MM.1S (cell line): ENCODE data around the gene ESX1.
"Not testable (repeated sequence)": the region's sequence is repeated elsewhere in the genome, so short reads cannot be mapped to it uniquely, and the experiment has no call there.

Experiments
- DNase-seq: peaks from one replicate; pipeline ENCODE4 v3.0.0-alpha.2; 2015
- H2AFZ ChIP-seq: fragments of 300-600 bp; sonication (generic); 2 replicates; pipeline ENCODE4 v1.6.0; 2016; ENCODE audit warnings: antibody characterized with exemption, low read length
- H3F3A ChIP-seq: fragments of 300-600 bp; sonication (generic); 2 replicates; pipeline ENCODE4 v1.6.1; 2016; ENCODE audit warnings: mild to moderate bottlenecking, antibody characterized with exemption, low read length, moderate library complexity, mixed read lengths; ENCODE audit not compliant: insufficient read depth
- H3K27ac ChIP-seq: fragments of 300-600 bp; sonication (generic); 2 replicates; pipeline ENCODE4 v1.5.1; 2016; ENCODE audit warnings: mild to moderate bottlenecking, low read length
- H3K27me3 ChIP-seq: fragments of 300-600 bp; sonication (generic); replicated peaks from 2 replicates; pipeline ENCODE4 v1.6.0; 2016; ENCODE audit warnings: low read length; ENCODE audit not compliant: insufficient read depth
- H3K36me3 ChIP-seq: fragments of 300-600 bp; sonication (generic); replicated peaks from 2 replicates; pipeline ENCODE4 v1.6.1; 2016; ENCODE audit warnings: mild to moderate bottlenecking, low read length, mixed read lengths; ENCODE audit not compliant: insufficient read depth
- H3K4me1 ChIP-seq: fragments of 300-600 bp; sonication (generic); 2 replicates; pipeline ENCODE4 v1.6.1; 2016; ENCODE audit warnings: low read length, mixed read lengths
- H3K4me2 ChIP-seq: fragments of 300-600 bp; sonication (generic); 2 replicates; pipeline ENCODE4 v1.6.0; 2016; ENCODE audit warnings: low read depth, low read length
- H3K4me3 ChIP-seq: fragments of 300-600 bp; sonication (generic); 2 replicates; pipeline ENCODE4 v1.5.1; 2016; ENCODE audit warnings: low read length, mixed read lengths
- H3K79me2 ChIP-seq: fragments of 300-600 bp; sonication (generic); 2 replicates; pipeline ENCODE4 v1.6.1; 2016; ENCODE audit warnings: mixed run types, low read length, mixed read lengths
- H3K9ac ChIP-seq: fragments of 300-600 bp; sonication (generic); 2 replicates; pipeline ENCODE4 v1.6.1; 2016; ENCODE audit warnings: low read length, mixed read lengths
- H3K9me2 ChIP-seq: fragments of 300-600 bp; sonication (generic); replicated peaks from 2 replicates; pipeline ENCODE4 v1.6.1; 2016; ENCODE audit warnings: mild to moderate bottlenecking, low read length, mixed read lengths; ENCODE audit not compliant: insufficient read depth
- H3K9me3 ChIP-seq: fragments of 300-600 bp; sonication (generic); replicated peaks from 2 replicates; pipeline ENCODE4 v1.6.1; 2016; ENCODE audit warnings: mild to moderate bottlenecking, low read length, mixed read lengths; ENCODE audit not compliant: insufficient read depth
- H4K20me1 ChIP-seq: fragments of 300-600 bp; sonication (generic); 2 replicates; pipeline ENCODE4 v1.6.1; 2016; ENCODE audit warnings: mild to moderate bottlenecking, low read length, moderate library complexity, mixed read lengths; ENCODE audit not compliant: insufficient read depth
- EZH2 ChIP-seq: fragments of 300-600 bp; sonication (generic); optimal IDR thresholded peaks from 2 replicates; pipeline ENCODE3; 2017; ENCODE audit warnings: low read depth, mild to moderate bottlenecking, antibody characterized with exemption, low read length, mixed read lengths
- EZH2phosphoT487 ChIP-seq: fragments of 300-600 bp; sonication (generic); IDR thresholded peaks from 2 replicates; pipeline ENCODE4 v1.6.1; 2018; ENCODE audit warnings: antibody characterized with exemption, low read length
- TF ChIP-seq, protein P1 (sequence below): fragments of 300-600 bp; sonication (generic); IDR thresholded peaks from 2 replicates; pipeline ENCODE4 v1.5.1; 2016; ENCODE audit warnings: antibody characterized with exemption, low read length, mixed read lengths

Gene ESX1

DNA sequence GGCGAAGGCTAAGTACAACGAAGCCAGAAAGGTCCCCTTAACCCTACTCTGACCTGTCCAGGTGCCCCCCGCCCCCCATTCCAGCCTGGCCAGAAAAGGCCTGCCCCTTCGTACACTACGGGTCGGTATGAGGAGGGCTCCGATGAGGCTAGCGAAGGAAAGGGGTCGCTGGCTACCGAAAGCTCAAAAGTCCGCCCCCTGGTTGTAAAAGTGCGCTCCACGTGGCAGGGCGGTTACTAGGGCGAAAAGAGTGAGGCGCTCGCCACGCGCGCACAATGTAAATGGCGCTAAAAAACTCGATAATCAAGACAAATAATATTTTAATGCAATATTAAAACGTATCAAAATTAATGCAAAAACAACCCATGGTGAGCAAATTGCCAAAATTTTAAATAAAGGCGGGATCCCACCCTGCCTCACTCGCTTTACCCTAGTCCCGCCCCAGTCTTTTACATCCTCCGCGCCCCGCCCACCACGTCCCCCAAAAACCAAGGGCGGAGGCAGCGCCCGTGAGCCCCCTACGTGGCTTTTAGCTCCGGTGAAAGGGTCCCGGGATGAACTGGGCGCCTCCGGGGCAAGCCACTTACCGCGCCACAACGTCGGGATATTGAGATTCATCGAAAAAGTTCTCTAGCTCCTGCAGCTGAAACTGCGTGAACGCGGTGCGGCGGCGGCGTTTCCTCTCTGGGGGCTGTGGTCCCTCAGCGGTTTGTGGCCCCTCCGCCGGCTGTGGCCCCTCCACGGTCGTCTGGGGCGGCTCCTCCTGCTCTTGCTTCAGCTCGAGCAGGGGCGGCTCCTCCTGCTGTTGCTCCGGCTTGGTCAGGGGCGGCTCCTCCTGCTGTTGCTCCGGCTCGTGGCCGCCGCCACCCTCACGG, 929 bp downstream of the ESX1 start:
- H3K9ac ChIP-seq: no peak overlapping the region
- H3K9me3 ChIP-seq: no peaks in the 10 kb centered on the region
- H3K4me2 ChIP-seq: peak overlapping the region; percentile 52; the same call in 1 of the 2 replicates
- H3K27me3 ChIP-seq: no peaks in the 10 kb centered on the region
- H3K79me2 ChIP-seq: no peaks in the 10 kb centered on the region
- H3K27ac ChIP-seq: no peak overlapping the region
- DNase-seq: no peak
- H3K4me3 ChIP-seq: peak overlapping the region; percentile 44
- TF ChIP-seq, protein P1, sequence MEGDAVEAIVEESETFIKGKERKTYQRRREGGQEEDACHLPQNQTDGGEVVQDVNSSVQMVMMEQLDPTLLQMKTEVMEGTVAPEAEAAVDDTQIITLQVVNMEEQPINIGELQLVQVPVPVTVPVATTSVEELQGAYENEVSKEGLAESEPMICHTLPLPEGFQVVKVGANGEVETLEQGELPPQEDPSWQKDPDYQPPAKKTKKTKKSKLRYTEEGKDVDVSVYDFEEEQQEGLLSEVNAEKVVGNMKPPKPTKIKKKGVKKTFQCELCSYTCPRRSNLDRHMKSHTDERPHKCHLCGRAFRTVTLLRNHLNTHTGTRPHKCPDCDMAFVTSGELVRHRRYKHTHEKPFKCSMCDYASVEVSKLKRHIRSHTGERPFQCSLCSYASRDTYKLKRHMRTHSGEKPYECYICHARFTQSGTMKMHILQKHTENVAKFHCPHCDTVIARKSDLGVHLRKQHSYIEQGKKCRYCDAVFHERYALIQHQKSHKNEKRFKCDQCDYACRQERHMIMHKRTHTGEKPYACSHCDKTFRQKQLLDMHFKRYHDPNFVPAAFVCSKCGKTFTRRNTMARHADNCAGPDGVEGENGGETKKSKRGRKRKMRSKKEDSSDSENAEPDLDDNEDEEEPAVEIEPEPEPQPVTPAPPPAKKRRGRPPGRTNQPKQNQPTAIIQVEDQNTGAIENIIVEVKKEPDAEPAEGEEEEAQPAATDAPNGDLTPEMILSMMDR: no peak
- TF ChIP-seq EZH2phosphoT487 (no peak), EZH2 (no peak)
- no peaks in the 10 kb centered on the region for H3K36me3 ChIP-seq
- H3F3A ChIP-seq: no peaks in the 10 kb centered on the region
- no peaks in the 10 kb centered on the region for H3K4me1 ChIP-seq
- no peaks in the 10 kb centered on the region for H3K9me2 ChIP-seq
- no peaks in the 10 kb centered on the region for H4K20me1 ChIP-seq
- 0 out of 2 replicates have a peak overlapping the region, but pooled peaks have one; percentile 45 for H2AFZ ChIP-seq

DNA sequence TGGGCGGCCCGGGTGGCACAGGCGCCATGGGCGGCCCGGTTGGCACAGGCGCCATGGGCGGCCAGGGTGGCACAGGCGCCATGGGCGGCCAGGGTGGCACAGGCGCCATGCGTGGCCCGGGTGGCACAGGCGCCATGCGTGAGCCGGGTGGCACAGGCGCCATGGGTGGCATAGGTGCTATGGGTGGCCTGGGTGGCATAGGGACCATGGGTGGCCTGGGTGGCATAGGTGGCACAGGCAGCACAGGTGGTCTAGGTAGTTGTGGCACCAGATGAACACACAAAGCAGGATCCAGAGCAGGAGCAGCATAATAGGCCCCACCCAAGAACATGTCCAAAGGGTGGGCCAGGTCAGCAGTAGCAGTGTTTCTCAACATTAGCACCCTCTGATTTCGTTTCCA, 4.3 kb downstream of the ESX1 start:
- H3K27ac ChIP-seq: no peak overlapping the region
- no peaks in the 10 kb centered on the region for H3K9me2 ChIP-seq
- no peaks in the 10 kb centered on the region for H3K9me3 ChIP-seq
- H3K27me3 ChIP-seq: no peaks in the 10 kb centered on the region
- no peak overlapping the region for H3K4me3 ChIP-seq
- no peak overlapping the region for H3K4me2 ChIP-seq
- DNase-seq: no peak
- H3K79me2 ChIP-seq: no peaks in the 10 kb centered on the region
- H3K4me1 ChIP-seq: no peaks in the 10 kb centered on the region
- H2AFZ ChIP-seq: no peak overlapping the region
- H3K36me3 ChIP-seq: no peaks in the 10 kb centered on the region
- TF ChIP-seq, protein P1: no peak
- TF ChIP-seq EZH2phosphoT487: no peak
- no peak for TF ChIP-seq EZH2
- H4K20me1 ChIP-seq: no peaks in the 10 kb centered on the region
- no peak overlapping the region for H3K9ac ChIP-seq
- H3F3A ChIP-seq: no peaks in the 10 kb centered on the region

DNA sequence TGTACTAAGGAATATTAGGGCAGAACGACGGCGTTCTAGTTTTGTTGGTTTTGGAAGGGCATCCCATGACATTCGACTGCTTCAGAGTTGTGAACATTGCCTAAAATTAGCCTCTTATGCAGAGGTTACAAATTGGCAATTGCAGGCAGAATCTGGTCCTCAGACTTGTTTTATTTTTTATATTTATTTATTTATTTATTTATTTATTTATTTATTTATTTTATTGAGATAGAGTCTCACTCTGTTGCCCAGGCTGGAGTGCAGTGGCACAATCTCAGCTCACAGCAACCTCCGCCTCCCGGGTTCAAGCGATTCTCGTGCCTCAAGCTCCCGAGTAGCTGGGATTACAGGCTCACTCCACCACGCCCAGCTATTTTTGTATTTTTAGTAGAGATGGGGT, 24.7 kb downstream of the ESX1 start:
- DNase-seq, H3K4me1 ChIP-seq, H3K9me3 ChIP-seq, H3K4me3 ChIP-seq, H3K4me2 ChIP-seq, H3K79me2 ChIP-seq, H3F3A ChIP-seq, H3K36me3 ChIP-seq, H3K27ac ChIP-seq, H3K9me2 ChIP-seq, H3K9ac ChIP-seq, H2AFZ ChIP-seq, H4K20me1 ChIP-seq, H3K27me3 ChIP-seq: not testable (repeated sequence)

DNA sequence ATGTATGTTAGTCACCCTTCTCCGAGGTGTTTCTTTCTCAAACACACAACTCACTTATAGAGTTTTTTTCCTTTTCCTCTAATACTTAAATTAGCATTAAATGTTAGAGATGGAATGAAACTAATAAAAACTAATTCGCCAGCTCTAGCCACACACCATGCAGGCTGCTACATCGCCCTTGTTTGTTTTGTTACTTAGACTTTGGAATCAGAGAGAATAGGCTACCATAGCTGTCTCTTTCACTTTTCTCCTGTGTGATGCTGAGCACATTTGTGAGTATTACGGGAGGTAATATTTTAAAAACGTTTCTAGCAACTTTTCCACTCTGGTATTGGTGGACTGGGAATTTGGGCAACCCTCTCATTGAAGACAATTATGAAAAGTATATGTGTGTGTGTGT, 43.5 kb downstream of the ESX1 start:
- Histone ChIP-seq H3K36me3 (no peaks in the 10 kb centered on the region), H3K79me2 (no peaks in the 10 kb centered on the region), H3K4me1 (no peaks in the 10 kb centered on the region), H3K27ac (no peak overlapping the region), H3F3A (no peaks in the 10 kb centered on the region), H4K20me1 (no peaks in the 10 kb centered on the region), H3K9ac (no peak overlapping the region), H3K9me2 (no peaks in the 10 kb centered on the region), H3K4me3 (no peak overlapping the region), H2AFZ (no peak overlapping the region), H3K9me3 (no peaks in the 10 kb centered on the region), H3K4me2 (no peak overlapping the region), H3K27me3 (no peaks in the 10 kb centered on the region)
- no peak for DNase-seq
- no peak for TF ChIP-seq EZH2phosphoT487
- TF ChIP-seq EZH2: no peak
